Measurements from ENCODE around the gene TTC7B.

Gene TTC7B

GRCh38 chr14:90553298-90553920 lies 262.8 kb downstream of the TTC7B start:
- Histone ChIP-seq H3K4me1 (ENCODE audit: control insufficient read depth in 5 of 5, insufficient read depth in 5 of 5, low read length in 5 of 5) (peaks cover 0 to 19% (median 0%) of the 10 kb centered on the region in 5 donors), H3K27ac (ENCODE audit: low read depth, low read length) (no peak overlapping the region), H3K9me3 (ENCODE audit: control insufficient read depth in 5 of 5, low read length in 5 of 5) (no peaks in the 10 kb centered on the region), H3K9ac (ENCODE audit: low read length in 5 of 5) (no peak overlapping the region), H3K4me3 (ENCODE audit: low read depth in 1 of 5, low read length in 5 of 5) (no peak overlapping the region), H3K36me3 (ENCODE audit: control insufficient read depth in 5 of 5, insufficient read depth in 5 of 5, low read length in 5 of 5) (peaks cover 0 to 29% (median 7%) of the 10 kb centered on the region in 5 donors), H3K27me3 (ENCODE audit: control insufficient read depth in 5 of 5, insufficient read depth in 4 of 5, low read length in 5 of 5) (no peaks in the 10 kb centered on the region)

DNA sequence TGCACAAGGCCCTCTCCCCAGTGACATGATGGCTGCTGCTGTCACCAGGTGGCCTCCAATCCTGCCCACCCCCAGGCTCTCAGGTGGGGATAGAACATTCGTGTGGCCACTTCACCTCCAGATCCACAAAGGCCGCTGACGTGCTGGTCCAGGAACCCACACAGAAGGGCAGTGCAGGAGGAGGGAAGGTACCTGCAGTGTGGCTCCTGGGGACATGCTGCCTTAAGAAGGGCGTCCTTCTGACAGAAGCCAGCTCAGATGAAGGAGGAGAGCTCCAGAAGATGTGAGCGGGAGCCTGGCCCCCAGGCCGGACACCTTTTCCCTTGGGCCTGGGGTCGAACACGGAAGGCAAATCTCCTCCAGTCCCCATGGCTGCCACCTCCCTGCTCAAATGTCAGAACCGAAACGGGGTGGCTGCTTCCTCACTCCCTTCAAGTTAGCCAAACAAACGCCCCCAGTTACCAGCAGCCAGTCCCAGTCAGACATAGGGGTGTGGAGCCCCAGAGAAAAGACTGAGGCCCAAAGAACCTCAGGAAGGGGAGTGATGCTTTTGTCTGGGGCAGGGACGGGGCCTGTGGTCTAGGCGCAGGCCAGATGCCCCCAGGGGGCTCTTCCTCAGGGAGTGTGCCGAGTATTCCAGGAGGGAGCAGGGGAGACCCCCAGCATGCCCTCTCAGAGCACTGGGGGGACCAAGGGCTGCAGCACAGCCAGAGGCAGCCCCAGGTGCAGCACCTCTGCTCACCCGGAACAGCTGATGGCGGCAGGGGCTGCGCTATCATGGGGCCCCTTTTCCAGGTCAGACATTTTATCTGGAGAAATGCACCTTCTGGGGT lies 263.5 kb downstream of the TTC7B start:
- Histone ChIP-seq H3K4me3 (ENCODE audit: low read depth in 1 of 5, low read length in 5 of 5) (no peak overlapping the region), H3K36me3 (ENCODE audit: control insufficient read depth in 5 of 5, insufficient read depth in 5 of 5, low read length in 5 of 5) (peaks cover 0 to 22% (median 5%) of the 10 kb centered on the region in 5 donors), H3K4me1 (ENCODE audit: control insufficient read depth in 5 of 5, insufficient read depth in 5 of 5, low read length in 5 of 5) (peaks cover 0 to 13% (median 0%) of the 10 kb centered on the region in 5 donors), H3K27me3 (ENCODE audit: control insufficient read depth in 5 of 5, insufficient read depth in 4 of 5, low read length in 5 of 5) (no peaks in the 10 kb centered on the region), H3K9me3 (ENCODE audit: control insufficient read depth in 5 of 5, low read length in 5 of 5) (no peaks in the 10 kb centered on the region), H3K27ac (ENCODE audit: low read depth, low read length) (no peak overlapping the region), H3K9ac (ENCODE audit: low read length in 5 of 5) (no peak overlapping the region)

DNA sequence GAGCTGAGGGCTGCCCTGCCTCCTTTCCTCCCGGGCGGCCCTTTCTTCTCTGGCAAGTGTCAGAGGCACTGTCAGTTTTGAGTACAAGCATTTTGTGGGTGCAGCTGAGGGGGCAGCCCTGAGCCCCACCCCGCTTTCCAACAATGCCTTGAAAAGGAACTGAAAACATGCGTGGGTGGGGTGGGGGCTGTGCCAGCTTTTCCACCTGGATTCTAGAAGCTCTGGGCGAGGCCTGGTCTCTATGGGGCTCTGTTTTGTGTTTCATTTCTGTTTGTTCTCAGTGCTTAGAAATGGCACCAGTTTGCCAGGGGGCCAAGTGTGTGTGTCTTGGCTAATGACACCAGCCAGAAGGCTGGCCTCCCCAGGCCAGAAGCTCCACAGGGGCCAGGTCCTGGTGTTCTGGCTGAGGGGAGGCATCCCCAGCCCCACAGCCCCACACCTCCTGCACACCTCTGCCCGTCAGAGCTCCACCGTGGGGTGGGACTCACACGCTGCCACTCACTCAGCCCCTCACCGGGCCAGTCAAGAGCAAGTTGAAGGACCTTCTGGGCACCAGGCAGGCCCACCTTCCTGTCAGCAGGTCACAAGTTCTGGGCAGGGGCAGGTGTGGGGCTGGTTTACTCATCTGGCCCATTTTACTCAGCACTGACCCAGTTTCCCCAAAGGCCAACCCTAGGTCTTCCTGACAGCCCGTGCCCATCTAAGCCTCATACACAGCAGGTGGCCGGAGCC lies 264.3 kb downstream of the TTC7B start:
- Histone ChIP-seq H3K9ac (ENCODE audit: low read length in 5 of 5) (no peak overlapping the region), H3K4me3 (ENCODE audit: low read depth in 1 of 5, low read length in 5 of 5) (no peak overlapping the region), H3K36me3 (ENCODE audit: control insufficient read depth in 5 of 5, insufficient read depth in 5 of 5, low read length in 5 of 5) (peaks cover 0 to 24% (median 3%) of the 10 kb centered on the region in 5 donors), H3K27me3 (ENCODE audit: control insufficient read depth in 5 of 5, insufficient read depth in 4 of 5, low read length in 5 of 5) (no peaks in the 10 kb centered on the region), H3K4me1 (ENCODE audit: control insufficient read depth in 5 of 5, insufficient read depth in 5 of 5, low read length in 5 of 5) (peaks cover 0 to 13% (median 0%) of the 10 kb centered on the region in 5 donors), H3K27ac (ENCODE audit: low read depth, low read length) (no peak overlapping the region), H3K9me3 (ENCODE audit: control insufficient read depth in 5 of 5, low read length in 5 of 5) (no peaks in the 10 kb centered on the region)

DNA sequence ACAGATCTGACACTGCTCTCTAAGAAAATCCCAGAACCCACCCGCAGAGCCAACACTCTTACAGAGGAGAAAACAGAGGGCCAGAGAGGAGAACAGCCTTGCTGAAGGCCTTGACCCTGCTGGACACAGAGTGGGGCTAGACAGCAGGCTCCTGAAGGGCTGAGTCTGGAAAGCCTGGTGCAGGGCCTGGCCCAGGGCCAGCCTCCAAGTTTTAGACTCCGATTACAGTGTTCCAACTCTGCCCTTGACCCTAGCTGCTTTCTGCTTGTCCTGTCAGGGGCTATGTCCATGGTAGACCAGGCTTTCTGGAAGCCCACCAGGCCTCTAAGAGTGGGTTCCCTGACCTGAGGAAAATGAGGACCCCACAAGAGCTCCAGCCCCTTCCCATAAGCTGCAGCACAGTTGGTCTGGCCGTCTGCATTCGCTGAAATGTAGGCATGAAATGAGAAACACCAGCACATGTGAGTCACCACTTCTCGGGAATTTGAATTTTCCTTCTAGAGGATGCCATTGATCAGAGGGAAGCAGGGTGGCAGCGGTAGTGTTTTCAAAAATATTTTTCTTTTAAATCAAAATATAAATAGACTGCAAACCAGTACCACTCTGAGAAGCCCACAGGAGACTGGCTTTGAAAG lies 265.0 kb downstream of the TTC7B start:
- H3K9ac ChIP-seq (ENCODE audit: low read length in 5 of 5): no peak overlapping the region

GRCh38 chr14:90549794-90550641 lies 266.2 kb downstream of the TTC7B start:
- Histone ChIP-seq H3K9me3 (ENCODE audit: control insufficient read depth in 5 of 5, low read length in 5 of 5) (no peaks in the 10 kb centered on the region), H3K4me3 (ENCODE audit: low read depth in 1 of 5, low read length in 5 of 5) (no peak overlapping the region), H3K27me3 (ENCODE audit: control insufficient read depth in 5 of 5, insufficient read depth in 4 of 5, low read length in 5 of 5) (no peaks in the 10 kb centered on the region), H3K27ac (ENCODE audit: low read depth, low read length) (no peak overlapping the region), H3K4me1 (ENCODE audit: control insufficient read depth in 5 of 5, insufficient read depth in 5 of 5, low read length in 5 of 5) (peaks cover 0 to 14% (median 13%) of the 10 kb centered on the region in 5 donors), H3K9ac (ENCODE audit: low read length in 5 of 5) (no peak overlapping the region), H3K36me3 (ENCODE audit: control insufficient read depth in 5 of 5, insufficient read depth in 5 of 5, low read length in 5 of 5) (peaks cover 0 to 27% (median 4%) of the 10 kb centered on the region in 5 donors)

More for the DNA sequence above, 265.0 kb downstream of the TTC7B start:
- Histone ChIP-seq H3K27me3 (ENCODE audit: control insufficient read depth in 5 of 5, insufficient read depth in 4 of 5, low read length in 5 of 5) (no peaks in the 10 kb centered on the region), H3K27ac (ENCODE audit: low read depth, low read length) (no peak overlapping the region), H3K36me3 (ENCODE audit: control insufficient read depth in 5 of 5, insufficient read depth in 5 of 5, low read length in 5 of 5) (peaks cover 0 to 31% (median 4%) of the 10 kb centered on the region in 5 donors), H3K4me1 (ENCODE audit: control insufficient read depth in 5 of 5, insufficient read depth in 5 of 5, low read length in 5 of 5) (peaks cover 0 to 11% (median 6%) of the 10 kb centered on the region in 5 donors), H3K4me3 (ENCODE audit: low read depth in 1 of 5, low read length in 5 of 5) (no peak overlapping the region), H3K9me3 (ENCODE audit: control insufficient read depth in 5 of 5, low read length in 5 of 5) (no peaks in the 10 kb centered on the region)

DNA sequence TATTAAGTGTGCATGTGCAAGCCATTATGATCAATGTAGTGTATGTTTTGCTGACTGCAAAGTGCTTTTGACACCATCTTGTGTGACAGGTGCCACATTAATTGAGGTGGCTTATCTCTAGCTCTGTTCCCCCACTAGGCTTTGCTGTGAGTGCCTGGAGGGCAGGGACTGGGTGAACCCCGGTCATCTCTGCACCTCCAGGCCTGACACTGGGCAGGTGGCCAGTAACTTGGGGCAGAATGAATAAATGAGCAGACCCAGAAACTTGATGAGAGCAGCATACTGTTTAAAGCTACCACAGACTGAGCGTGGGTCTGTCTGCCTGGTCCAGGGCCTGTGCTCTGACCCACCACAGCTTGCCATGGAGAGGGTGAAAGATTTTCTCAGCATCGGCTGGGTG lies 267.8 kb downstream of the TTC7B start:
- Histone ChIP-seq H3K36me3 (ENCODE audit: control insufficient read depth in 5 of 5, insufficient read depth in 5 of 5, low read length in 5 of 5) (peaks cover 0 to 33% (median 13%) of the 10 kb centered on the region in 5 donors), H3K9me3 (ENCODE audit: control insufficient read depth in 5 of 5, low read length in 5 of 5) (no peaks in the 10 kb centered on the region), H3K27me3 (ENCODE audit: control insufficient read depth in 5 of 5, insufficient read depth in 4 of 5, low read length in 5 of 5) (no peaks in the 10 kb centered on the region), H3K27ac (ENCODE audit: low read depth, low read length) (no peak overlapping the region), H3K9ac (ENCODE audit: low read length in 5 of 5) (no peak overlapping the region), H3K4me1 (ENCODE audit: control insufficient read depth in 5 of 5, insufficient read depth in 5 of 5, low read length in 5 of 5) (peaks cover 0 to 14% (median 13%) of the 10 kb centered on the region in 5 donors), H3K4me3 (ENCODE audit: low read depth in 1 of 5, low read length in 5 of 5) (no peak overlapping the region)

GRCh38 chr14:90547968-90548367 lies 268.3 kb downstream of the TTC7B start:
- H3K4me3 ChIP-seq (ENCODE audit: low read depth in 1 of 5, low read length in 5 of 5): no peak overlapping the region
- peaks cover 0 to 33% (median 13%) of the 10 kb centered on the region in 5 donors for H3K36me3 ChIP-seq (ENCODE audit: control insufficient read depth in 5 of 5, insufficient read depth in 5 of 5, low read length in 5 of 5)
- H3K4me1 ChIP-seq (ENCODE audit: control insufficient read depth in 5 of 5, insufficient read depth in 5 of 5, low read length in 5 of 5): peaks cover 0 to 14% (median 13%) of the 10 kb centered on the region in 5 donors
- H3K9ac ChIP-seq (ENCODE audit: low read length in 5 of 5): no peak overlapping the region
- no peaks in the 10 kb centered on the region for H3K9me3 ChIP-seq (ENCODE audit: control insufficient read depth in 5 of 5, low read length in 5 of 5)
- no peak overlapping the region for H3K27ac ChIP-seq (ENCODE audit: low read depth, low read length)
- H3K27me3 ChIP-seq (ENCODE audit: control insufficient read depth in 5 of 5, insufficient read depth in 4 of 5, low read length in 5 of 5): no peaks in the 10 kb centered on the region

DNA sequence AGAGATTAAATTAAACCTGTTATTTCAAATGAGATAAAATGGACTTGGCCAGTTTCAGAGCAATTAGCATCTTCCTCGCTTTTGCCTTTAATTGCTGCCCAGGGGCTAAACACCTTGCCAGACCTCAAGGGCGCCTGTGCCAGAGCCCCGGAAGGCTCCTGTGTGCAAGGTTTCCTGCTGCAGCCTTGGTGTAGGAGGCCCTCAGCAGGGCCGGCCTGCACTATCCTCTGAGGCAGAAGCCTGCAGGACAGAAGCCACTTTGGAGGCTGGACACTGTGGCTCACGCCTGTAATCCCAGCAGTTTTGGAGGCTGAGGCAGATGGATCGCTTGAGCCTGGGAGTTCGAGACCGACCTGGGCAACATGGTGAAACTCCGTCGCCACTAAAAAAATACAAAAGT lies 269.0 kb downstream of the TTC7B start:
- Histone ChIP-seq H3K4me1 (ENCODE audit: control insufficient read depth in 5 of 5, insufficient read depth in 5 of 5, low read length in 5 of 5) (peaks cover 0 to 14% (median 13%) of the 10 kb centered on the region in 5 donors), H3K4me3 (ENCODE audit: low read depth in 1 of 5, low read length in 5 of 5) (no peak overlapping the region), H3K36me3 (ENCODE audit: control insufficient read depth in 5 of 5, insufficient read depth in 5 of 5, low read length in 5 of 5) (peaks cover 0 to 33% (median 12%) of the 10 kb centered on the region in 5 donors), H3K27me3 (ENCODE audit: control insufficient read depth in 5 of 5, insufficient read depth in 4 of 5, low read length in 5 of 5) (no peaks in the 10 kb centered on the region), H3K9ac (ENCODE audit: low read length in 5 of 5) (no peak overlapping the region), H3K9me3 (ENCODE audit: control insufficient read depth in 5 of 5, low read length in 5 of 5) (no peaks in the 10 kb centered on the region), H3K27ac (ENCODE audit: low read depth, low read length) (no peak overlapping the region)

DNA sequence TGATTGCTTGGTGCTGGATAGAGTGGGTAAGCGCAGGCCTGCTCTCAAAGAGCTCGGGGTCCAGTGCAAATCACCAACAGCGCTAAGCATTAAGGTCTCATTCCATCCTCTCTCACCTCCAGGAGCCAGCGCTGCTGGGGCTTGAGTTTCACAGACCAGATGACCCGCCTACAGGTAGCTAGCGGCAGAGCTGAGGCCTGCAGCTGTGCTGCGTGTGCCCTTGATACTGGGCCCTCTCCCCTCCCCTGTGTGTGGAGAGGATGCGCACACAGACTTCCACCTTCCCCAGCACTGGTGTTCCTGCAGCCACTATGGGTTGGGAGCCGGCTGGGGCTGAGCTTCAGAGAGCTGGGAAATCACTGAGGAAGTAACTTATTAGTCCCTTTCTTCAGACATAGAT lies 269.5 kb downstream of the TTC7B start:
- peaks cover 0 to 14% (median 9%) of the 10 kb centered on the region in 5 donors for H3K4me1 ChIP-seq (ENCODE audit: control insufficient read depth in 5 of 5, insufficient read depth in 5 of 5, low read length in 5 of 5)
- H3K36me3 ChIP-seq (ENCODE audit: control insufficient read depth in 5 of 5, insufficient read depth in 5 of 5, low read length in 5 of 5): peaks cover 0 to 33% (median 11%) of the 10 kb centered on the region in 5 donors
- no peaks in the 10 kb centered on the region for H3K9me3 ChIP-seq (ENCODE audit: control insufficient read depth in 5 of 5, low read length in 5 of 5)
- no peaks in the 10 kb centered on the region for H3K27me3 ChIP-seq (ENCODE audit: control insufficient read depth in 5 of 5, insufficient read depth in 4 of 5, low read length in 5 of 5)
- H3K4me3 ChIP-seq (ENCODE audit: low read depth in 1 of 5, low read length in 5 of 5): no peak overlapping the region
- no peak overlapping the region for H3K9ac ChIP-seq (ENCODE audit: low read length in 5 of 5)
- H3K27ac ChIP-seq (ENCODE audit: low read depth, low read length): no peak overlapping the region
